Osteoblast (primary cell): Measurements from ENCODE around the gene GDF2. TPM values are rescaled to one million over a fixed set of nuclear protein-coding genes. Genes with fewer than 3 reads are reported as not detected.

ENCODE experiments used
- DNase-seq: peaks from one replicate; pipeline ENCODE4 v3.0.0; 2011; ENCODE audit warnings: low spot score, mixed read lengths; ENCODE audit not compliant: insufficient read length; ENCODE audit errors: missing footprints
- H2AFZ ChIP-seq: 2 replicates; pipeline ENCODE4 v1.6.0; 2011; ENCODE audit warnings: mild to moderate bottlenecking, low read length
- H3K27ac ChIP-seq: 2 replicates; pipeline ENCODE4 v1.5.1; 2011; ENCODE audit warnings: mild to moderate bottlenecking, low read depth, low read length, moderate library complexity
- H3K27me3 ChIP-seq: 2 replicates; pipeline ENCODE4 v1.6.0; 2012; ENCODE audit warnings: mild to moderate bottlenecking, control low read depth, inconsistent platforms, low read length, moderate library complexity; ENCODE audit not compliant: insufficient read depth
- H3K36me3 ChIP-seq: 2 replicates; pipeline ENCODE4 v1.5.1; 2011; ENCODE audit warnings: mild to moderate bottlenecking, low read length, control low read depth, moderate library complexity; ENCODE audit not compliant: insufficient read depth
- H3K4me1 ChIP-seq: 2 replicates; pipeline ENCODE4 v1.5.1; 2011; ENCODE audit warnings: mild to moderate bottlenecking, low read length, control low read depth, moderate library complexity; ENCODE audit not compliant: insufficient read depth
- H3K4me2 ChIP-seq: 2 replicates; pipeline ENCODE4 v1.6.0; 2011; ENCODE audit warnings: mild to moderate bottlenecking, low read length; ENCODE audit not compliant: insufficient read depth
- H3K4me3 ChIP-seq: fragments of 200-600 bp; sonication (generic); 3 replicates; pipeline ENCODE4 v1.5.1; 2012; ENCODE audit warnings: mild to moderate bottlenecking, low read length, inconsistent platforms; ENCODE audit not compliant: insufficient read depth
- H3K79me2 ChIP-seq: 2 replicates; pipeline ENCODE4 v1.6.0; 2012; ENCODE audit warnings: mild to moderate bottlenecking, low read length, control low read depth, inconsistent platforms; ENCODE audit not compliant: insufficient read depth
- H3K9me3 ChIP-seq: 2 replicates; pipeline ENCODE4 v1.5.1; 2011; ENCODE audit warnings: low read depth, low read length, control low read depth
- H4K20me1 ChIP-seq: 2 replicates; pipeline ENCODE4 v1.6.0; 2012; ENCODE audit warnings: mild to moderate bottlenecking, low read length, control low read depth; ENCODE audit not compliant: insufficient read depth
- CTCF ChIP-seq: IDR thresholded peaks from 2 replicates; pipeline ENCODE4 v1.5.1; 2011; ENCODE audit warnings: mild to moderate bottlenecking, low read depth, low read length, moderate library complexity; ENCODE audit errors: extremely low read depth
- total RNA-seq: library from RNA; depleted of rRNA; stranded (reverse); fragments of >200 nt; gene quantifications from 2 replicates; pipeline ENCODE4 v1.2.3, GENCODE V29; 2012

The GDF2 gene
- total RNA-seq, 1 donor = not detected

- Histone ChIP-seq H3K27me3 (peaks cover 6% of the 10 kb centered on the region), H3K36me3 (no peaks in the 10 kb centered on the region), H4K20me1 (no peaks in the 10 kb centered on the region), H2AFZ (no peak overlapping the region), H3K27ac (no peak overlapping the region), H3K9me3 (no peaks in the 10 kb centered on the region), H3K4me3 (no peak overlapping the region), H3K4me2 (no peak overlapping the region), H3K79me2 (no peaks in the 10 kb centered on the region), H3K4me1 (no peaks in the 10 kb centered on the region)
- no peak for TF ChIP-seq CTCF
- peak; percentile 44 for DNase-seq
Observed at GRCh38 chr10:47350671-47351640, 28.7 kb downstream of the GDF2 start.

DNA sequence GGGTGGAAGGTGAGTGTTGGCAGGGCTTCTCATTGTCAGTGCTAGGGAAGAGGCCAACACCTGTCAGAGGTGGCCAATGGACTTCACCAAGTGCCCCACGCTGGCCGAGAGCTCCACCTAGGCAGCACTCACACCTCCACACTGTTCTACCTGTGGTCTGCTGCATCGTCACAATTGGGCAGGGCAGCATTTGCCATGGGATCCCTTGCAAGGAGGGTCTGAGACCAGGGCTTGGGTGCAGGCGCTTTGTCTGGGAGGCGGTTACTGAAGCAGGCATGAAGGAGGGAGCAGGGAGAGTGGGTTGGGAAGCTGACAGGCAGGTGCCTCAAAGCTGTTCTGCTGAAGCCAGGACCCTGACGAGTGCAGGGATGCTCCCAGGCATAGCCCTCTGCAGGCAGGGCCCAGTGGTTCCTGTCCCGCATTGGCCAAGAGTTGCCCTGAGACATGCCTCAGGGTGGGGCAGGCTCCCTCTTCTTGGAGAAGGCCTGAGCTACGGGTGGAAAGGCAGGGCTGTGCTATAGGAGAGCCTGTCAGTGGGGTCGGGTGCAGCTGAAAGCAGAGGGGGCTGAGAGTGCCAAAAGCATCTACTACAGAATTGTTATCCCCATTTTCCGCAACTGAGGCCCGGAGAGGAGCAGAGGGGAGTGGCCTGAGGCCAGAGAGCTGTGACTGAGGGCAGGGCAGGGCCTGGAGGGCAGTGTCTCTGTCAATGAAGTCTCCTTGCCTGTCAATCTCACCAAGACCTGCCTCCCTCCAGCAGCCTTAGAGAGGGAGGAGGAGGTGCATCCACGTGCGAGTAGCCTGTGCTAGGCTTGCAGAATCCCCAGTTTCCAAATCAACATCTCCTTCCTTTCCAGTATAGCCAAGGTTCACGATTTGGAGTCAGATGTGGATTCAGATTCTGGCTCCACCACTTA lies 29.9 kb downstream of the GDF2 start:
- Histone ChIP-seq H4K20me1 (no peaks in the 10 kb centered on the region), H3K27ac (no peak overlapping the region), H3K27me3 (peaks cover 6% of the 10 kb centered on the region), H3K4me3 (no peak overlapping the region), H2AFZ (no peak overlapping the region), H3K4me1 (no peaks in the 10 kb centered on the region), H3K79me2 (no peaks in the 10 kb centered on the region), H3K36me3 (no peaks in the 10 kb centered on the region), H3K9me3 (no peaks in the 10 kb centered on the region), H3K4me2 (no peak overlapping the region)
- peak; percentile 72 for DNase-seq
- TF ChIP-seq CTCF = no peak

DNA sequence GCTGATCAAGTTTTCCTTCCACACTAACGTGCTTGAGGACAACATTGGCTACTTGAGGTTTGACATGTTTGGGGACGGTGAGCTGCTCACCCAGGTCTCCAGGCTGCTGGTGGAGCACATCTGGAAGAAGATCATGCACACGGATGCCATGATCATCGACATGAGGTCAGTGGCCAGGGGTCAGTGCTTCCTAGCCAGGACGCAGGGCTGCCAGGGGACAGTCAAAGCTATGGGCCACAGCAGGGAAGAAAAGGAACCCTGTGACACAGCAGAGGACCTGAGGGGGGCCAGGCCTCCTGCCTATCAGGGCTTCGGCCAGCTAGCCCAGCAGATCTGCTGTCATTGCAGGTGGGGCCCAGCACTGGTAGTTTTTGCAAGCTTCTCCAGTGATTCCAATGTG lies 31.1 kb downstream of the GDF2 start:
- Histone ChIP-seq H4K20me1 (no peaks in the 10 kb centered on the region), H3K9me3 (no peaks in the 10 kb centered on the region), H3K79me2 (no peaks in the 10 kb centered on the region), H3K4me2 (no peak overlapping the region), H3K27me3 (peaks cover 1% of the 10 kb centered on the region), H3K36me3 (no peaks in the 10 kb centered on the region), H2AFZ (no peak overlapping the region), H3K4me1 (no peaks in the 10 kb centered on the region), H3K4me3 (no peak overlapping the region), H3K27ac (no peak overlapping the region)
- no peak for TF ChIP-seq CTCF
- DNase-seq = peak; percentile 4
